PFSK-1 (cell line): Measurements from ENCODE around the gene FRMD4A.

ENCODE experiments used
- FOXP2 ChIP-seq: optimal IDR thresholded peaks from 2 replicates; pipeline ENCODE3; 2011; ENCODE audit warnings: borderline replicate concordance, control low read depth, inconsistent platforms; ENCODE audit not compliant: insufficient read depth; ENCODE audit errors: extremely low read length, extremely low read depth
- POLR2AphosphoS5 ChIP-seq: IDR thresholded peaks from 2 replicates; pipeline ENCODE4 v1.6.1; 2012; ENCODE audit warnings: low read depth, mild to moderate bottlenecking, control low read depth, low read length, moderate library complexity
- REST ChIP-seq, 2 experiments: IDR thresholded peaks; 2 replicates each; pipeline versions ENCODE4 v1.6.1 to v1.8.0; 2011 to 2012; ENCODE audit warnings: low read depth in 2 of 2, low read length in 2 of 2, control low read depth in 1 of 2, inconsistent platforms in 1 of 2, mild to moderate bottlenecking in 1 of 2, moderate library complexity in 1 of 2; ENCODE audit not compliant: insufficient read depth in 1 of 2
- SIN3A ChIP-seq: IDR thresholded peaks from 2 replicates; pipeline ENCODE4 v1.6.1; 2012; ENCODE audit warnings: mild to moderate bottlenecking, low read length, moderate library complexity, borderline replicate concordance; ENCODE audit not compliant: insufficient read depth
- TAF1 ChIP-seq: IDR thresholded peaks from 2 replicates; pipeline ENCODE4 v1.6.1; 2012; ENCODE audit warnings: low read length, control low read depth, borderline replicate concordance; ENCODE audit not compliant: insufficient read depth

The FRMD4A gene

GRCh38 chr10:13712837-13713581 is 617.7 kb downstream of the FRMD4A start:
- TF ChIP-seq SIN3A (peak; percentile 66; the same call in 1 of the 2 replicates), POLR2AphosphoS5 (peak; percentile 49; the same call in 1 of the 2 replicates), REST (IDR thresholded peaks at IDR 0.05; ENCODE audit: insufficient read depth in 1 of 2, low read depth in 2 of 2, low read length in 2 of 2) (peak in 1 of 2 experiments; percentile 78; a peak in 2 of 4 replicates), TAF1 (peak; percentile 63; the same call in 1 of the 2 replicates), FOXP2 (no peak)

GRCh38 chr10:13712476-13712836 is 618.3 kb downstream of the FRMD4A start:
- no peak for TF ChIP-seq SIN3A

GRCh38 chr10:13711291-13711690 is 619.4 kb downstream of the FRMD4A start:
- no peak for TF ChIP-seq TAF1
- no peak for TF ChIP-seq REST (IDR thresholded peaks at IDR 0.05; ENCODE audit: insufficient read depth in 1 of 2, low read depth in 2 of 2, low read length in 2 of 2)
- no peak for TF ChIP-seq FOXP2
- no peak for TF ChIP-seq POLR2AphosphoS5

GRCh38 chr10:13709931-13710650 is 620.6 kb downstream of the FRMD4A start:
- TF ChIP-seq FOXP2 = no peak
- TF ChIP-seq TAF1 = no peak
- no peak for TF ChIP-seq POLR2AphosphoS5
- TF ChIP-seq REST (IDR thresholded peaks at IDR 0.05; ENCODE audit: insufficient read depth in 1 of 2, low read depth in 2 of 2, low read length in 2 of 2) = no peak
- TF ChIP-seq SIN3A = no peak

- TF ChIP-seq FOXP2 (no peak), TAF1 (no peak), SIN3A (no peak), POLR2AphosphoS5 (no peak), REST (IDR thresholded peaks at IDR 0.05; ENCODE audit: insufficient read depth in 1 of 2, low read depth in 2 of 2, low read length in 2 of 2) (no peak)
Measured at GRCh38 chr10:13708256-13708990, 622.3 kb downstream of the FRMD4A start.
